GM19023 (cell line): Measurements from ENCODE around the gene ABHD12B.
"Not testable (repeated sequence)": the region's sequence is repeated elsewhere in the genome, so short reads cannot be mapped to it uniquely, and the experiment has no call there.

Source experiments
- ATAC-seq: cut with Tn5 transposase; IDR thresholded peaks from one replicate; pipeline ENCODE4 v1.9.1; 2021; ENCODE audit warnings: mild to moderate bottlenecking, moderate library complexity; ENCODE audit not compliant: unreplicated experiment

ABHD12B gene

DNA sequence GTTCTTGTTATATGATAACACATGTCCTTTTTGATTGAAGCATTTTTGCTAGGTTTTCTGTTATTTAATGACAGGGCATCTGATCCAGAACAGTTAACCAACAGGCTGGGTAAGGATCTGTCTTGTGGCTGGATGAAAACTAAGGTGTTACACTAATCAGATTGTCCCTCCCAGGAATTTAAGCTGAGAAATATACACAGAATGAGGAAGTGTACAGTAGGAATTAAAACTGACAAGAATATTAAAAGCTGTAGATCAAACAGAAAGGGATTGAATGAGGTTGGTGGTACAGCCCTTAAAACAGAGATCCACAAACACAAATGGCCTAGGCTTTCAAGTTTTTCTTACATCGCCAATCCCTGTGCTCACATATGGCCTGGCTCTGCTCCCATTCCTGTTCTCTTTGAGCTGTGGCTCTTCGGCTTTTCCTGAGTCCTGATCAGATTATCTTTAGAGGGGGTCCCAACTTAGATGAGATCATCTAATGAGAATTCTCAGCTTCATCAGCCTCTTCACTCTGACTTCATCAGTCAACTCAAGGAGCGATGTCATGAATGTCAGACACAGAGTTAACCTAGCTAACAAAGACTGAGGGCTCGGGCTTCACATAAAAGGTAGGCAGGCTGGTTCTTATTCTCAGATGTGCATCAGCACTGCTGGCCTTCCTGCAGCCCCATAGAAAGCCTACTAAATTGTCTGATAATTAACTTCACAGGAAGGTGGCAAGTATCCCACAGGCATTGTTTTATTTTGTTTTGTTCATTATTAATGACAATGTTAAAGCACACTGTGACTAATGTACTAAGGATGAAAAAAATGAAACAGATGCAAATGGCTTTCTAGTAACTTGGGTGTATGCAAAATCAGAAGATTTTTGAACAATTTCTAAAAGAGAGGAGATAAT is 61.0 kb downstream of the ABHD12B start:
- no peak for ATAC-seq

DNA sequence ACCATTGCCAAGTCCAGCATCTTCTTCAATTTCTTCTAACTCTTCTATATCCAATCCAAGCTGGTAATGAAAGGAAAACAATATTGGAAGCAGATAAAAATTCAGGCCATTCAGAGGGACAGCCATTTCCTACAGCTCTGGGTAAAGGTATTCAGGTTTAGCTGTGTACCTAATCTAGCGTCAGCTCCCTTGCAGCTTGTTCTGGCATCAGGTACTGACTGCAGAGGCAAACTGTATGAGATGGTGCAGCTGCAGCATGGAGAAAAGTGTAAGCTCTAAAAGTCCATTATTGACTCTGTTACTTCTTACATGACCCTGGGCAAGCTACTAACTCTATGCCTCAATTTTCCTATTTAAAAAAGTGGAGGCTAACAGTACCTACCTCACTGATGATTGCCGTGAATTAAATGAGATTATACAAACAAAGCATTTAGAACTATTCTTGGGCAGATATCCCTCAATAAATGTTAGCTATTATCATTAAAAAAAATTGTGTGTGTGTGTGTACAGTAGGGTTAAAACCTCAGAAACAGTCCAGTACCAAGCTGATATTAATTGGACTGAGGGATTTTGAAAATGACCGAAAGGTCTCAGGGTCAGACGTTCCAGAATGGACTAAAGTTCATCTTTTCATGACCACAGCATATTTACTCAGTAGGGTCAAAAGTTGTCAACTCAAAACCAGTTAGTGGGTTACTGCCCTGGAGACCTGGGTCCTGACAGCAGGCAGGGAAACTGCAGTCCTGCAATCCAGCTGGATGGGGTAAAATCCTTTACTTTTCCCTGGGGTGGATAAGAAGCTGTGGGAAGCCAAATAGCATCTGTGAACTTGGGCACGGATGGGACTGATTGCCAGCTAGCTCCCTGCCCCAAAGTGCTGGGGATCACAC is 63.5 kb downstream of the ABHD12B start:
- ATAC-seq, result no peak

DNA sequence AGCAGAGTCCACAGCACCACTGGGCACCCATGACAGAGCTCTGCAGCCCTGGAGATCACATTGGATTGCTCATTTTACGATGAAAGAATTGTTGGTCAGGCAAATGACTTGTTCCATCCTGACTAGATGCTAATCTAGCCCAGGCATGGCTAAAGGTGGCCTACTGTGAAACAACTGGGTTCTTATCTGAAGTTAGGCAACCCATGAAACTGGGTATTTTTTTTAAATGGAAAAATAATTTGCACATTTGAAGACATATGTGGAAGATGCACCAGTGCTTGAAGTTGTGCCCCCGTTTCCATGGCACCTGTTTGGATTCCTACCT is 64.1 kb downstream of the ABHD12B start:
- ATAC-seq, result no peak

DNA sequence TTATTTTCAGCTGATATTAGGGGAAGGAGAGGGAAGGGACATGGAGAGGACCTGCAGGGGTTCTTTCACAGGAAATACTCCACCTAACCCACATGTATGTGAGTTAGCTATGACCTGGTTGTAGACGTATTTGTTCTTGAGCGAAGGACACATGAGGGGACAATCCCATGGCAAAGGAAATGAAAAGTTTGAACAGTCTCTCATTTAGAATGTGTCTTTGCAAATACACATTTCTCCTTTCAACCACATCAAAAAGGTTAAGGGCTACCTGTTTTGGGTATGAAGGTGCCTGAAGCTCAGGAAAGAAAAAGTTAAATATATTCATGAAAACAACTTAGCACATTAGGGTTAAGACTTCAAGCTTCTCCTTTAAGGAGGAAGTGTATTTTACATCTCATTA is 65.0 kb downstream of the ABHD12B start:
- no peak for ATAC-seq

DNA sequence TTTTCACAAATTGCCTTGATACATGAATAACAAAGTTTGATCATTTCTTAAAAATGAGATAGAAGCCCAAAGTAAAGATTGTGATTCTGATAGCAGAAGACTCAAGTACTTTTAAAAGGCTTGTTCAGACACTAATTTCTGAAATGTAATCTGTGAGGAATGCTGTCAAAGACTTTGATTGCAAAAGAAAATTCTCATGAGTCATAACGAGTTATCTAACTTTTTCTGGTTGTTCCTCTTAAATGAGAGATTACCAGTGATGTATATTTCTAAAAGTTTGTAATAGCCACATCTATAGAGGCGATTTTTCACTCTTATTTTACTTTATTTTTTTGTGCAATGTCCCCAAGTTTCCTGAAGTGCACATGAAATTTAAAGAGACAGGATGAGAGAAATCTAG is 65.5 kb downstream of the ABHD12B start:
- no peak for ATAC-seq

DNA sequence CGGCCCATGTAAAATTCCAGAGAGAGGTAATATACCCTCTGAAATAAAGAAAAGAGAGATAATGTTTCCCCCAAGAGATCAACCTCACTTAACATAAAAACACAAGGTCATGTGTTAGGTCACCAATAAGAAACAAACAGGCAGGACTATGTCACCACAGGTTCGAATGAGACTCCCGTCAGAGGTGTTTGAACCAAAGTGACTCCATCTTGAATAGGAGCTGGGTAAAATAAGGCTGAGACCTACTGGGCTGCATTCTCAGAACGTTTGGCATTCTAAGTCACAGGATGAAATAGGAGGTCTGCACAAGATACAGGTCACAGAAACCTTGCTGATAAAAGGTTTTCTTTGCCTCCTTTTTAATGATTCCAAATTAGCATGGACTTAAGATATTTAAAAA is 65.9 kb downstream of the ABHD12B start:
- ATAC-seq, result no peak

DNA sequence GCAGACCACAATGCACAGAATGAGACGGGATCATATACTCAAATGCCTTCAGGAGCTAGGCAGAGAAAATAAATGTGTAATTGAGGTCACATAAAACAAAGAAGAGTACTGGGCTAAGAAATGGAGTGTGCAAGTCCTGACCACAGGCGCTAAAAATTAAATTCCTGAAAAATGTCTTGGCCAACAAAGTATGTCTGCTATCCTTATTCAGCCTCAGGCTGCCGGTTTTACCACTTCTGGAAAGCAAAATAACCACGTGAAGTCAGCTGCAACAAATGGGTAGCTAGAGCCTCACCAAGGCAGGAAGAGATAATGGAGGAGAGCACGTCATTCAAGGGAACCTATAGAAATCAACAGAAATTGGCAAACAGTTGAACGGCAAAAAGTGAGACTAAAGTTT is 69.3 kb downstream of the ABHD12B start:
- ATAC-seq, result no peak

DNA sequence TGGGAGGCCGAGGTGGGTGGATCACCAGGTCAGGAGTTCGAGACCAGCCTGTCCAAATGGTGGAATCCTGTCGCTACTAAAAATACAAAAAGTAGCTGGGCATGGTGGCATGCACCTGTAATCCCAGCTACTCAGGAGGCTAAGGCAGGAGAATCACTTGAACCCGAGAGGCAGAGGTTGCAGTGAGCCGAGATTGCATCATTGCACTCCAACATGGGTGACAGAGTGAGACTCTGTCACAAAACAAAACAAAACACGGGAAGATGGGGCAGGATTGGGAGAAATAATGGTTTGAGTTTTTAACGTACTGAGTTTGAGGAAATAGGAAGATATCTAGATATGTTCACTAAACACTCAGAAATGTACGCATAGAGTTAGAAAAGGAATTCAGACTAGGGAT is 69.8 kb downstream of the ABHD12B start:
- ATAC-seq, result not testable (repeated sequence)

DNA sequence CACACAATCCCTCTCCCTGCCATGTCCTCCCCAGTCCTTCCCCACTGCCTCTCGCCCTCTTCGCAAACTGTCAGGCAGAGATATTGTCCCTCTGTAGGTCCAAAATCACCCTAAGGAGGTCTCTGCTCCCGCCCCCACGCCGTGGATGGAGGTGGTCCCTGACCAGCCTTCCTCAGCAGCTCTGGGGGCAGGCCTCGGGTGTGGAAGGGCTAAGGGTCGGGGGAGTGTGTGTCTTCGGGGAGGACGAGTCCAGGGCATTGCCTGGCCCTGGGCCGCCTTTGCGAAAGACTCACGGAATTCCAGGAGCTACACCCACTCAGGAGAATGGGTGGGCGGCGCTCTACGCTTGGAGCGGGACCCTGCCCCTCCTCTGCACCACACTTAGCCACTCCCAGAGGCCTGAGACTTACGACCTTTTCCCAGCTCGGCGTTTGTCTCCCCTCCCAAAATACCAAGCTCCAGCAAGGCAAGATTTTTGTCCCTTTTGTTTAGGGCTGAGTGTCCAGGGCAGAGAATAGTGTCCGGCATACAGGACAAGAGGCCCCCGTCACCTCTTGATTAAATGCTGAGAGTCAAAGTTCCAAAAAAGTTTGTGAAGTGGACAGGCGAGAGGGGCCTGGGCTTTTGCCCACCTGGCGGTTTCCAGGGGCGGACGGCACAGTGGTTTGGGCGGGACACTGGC is 71.5 kb downstream of the ABHD12B start:
- ATAC-seq, result no peak

DNA sequence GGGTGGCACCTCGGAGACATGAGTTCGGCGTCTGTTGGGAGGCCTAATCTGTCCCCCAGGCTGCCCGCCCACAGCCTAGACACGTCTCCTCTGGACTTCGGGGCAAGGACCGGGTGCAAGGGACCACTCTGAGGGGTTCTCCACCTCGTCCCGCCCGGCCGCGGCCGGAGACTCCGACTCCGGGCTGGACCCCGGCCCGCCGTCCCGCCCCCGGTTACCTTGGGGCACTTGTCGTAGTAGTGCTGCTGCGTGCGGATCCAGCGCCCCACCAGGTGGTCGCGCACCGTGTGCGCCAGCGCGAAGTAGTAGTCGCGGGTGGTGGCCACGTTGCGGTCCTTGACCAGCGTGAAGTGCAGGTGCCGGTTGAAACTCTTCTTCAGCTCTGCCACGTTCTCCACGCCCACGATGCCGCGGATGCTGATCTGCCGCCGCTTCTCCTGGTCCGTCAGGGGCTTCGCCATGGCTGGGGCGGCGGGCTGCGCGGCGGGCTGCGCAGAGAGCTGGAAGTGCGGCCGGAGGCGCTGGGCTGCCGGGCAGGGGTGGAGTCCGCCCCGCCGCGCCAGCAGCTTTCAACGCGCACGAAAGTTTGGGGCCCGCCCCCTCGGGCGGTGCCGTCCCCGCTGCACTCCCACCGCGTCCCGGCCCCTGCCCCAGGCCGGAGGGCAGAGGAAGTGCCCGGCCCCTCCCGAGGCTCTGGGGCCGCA is 72.2 kb downstream of the ABHD12B start, which contains the start of gene PYGL:
Gene PYGL, minus strand, starts transcription at position 541 of the 704 bp plus-strand sequence. Its CDS starts 80 bp downstream, at position 461.
- ATAC-seq, result peak; percentile 75

DNA sequence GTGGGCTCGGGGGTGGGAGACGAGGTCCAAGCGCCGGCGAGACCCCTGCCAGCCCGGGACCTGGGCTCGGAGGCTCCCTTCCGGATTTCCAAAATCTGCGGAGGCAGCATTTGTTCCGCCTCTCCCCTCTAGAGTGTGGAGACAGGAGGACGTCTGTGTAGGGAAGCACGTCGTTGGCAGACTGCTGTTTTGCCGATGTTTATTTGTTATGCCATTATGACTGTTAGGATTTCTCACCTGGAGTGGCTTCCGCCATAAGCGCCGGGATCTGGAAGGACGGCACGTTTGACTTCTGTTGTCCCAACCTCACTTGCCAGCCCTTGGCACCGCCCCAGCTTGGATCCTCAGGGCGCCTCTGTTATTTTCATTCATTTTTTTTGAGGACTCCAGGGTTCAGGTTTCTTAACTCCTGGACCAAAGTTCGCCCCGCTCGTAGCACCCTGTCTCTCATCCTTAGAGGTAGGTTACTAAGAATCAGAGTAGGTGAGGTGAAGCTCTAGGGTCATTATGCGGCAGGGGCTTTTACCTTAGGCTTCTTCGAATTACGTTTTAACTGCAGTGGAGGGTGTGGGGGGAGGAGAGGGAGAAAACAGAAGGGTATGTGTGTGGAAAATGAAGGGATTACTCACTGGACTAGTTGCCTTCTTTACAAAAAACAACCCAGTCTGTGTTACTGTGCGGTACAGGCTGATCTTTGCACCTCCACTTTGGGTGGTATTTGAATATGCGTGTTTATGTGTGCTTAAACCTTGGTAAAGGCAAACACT is 73.0 kb downstream of the ABHD12B start:
- peak; percentile 6 for ATAC-seq

DNA sequence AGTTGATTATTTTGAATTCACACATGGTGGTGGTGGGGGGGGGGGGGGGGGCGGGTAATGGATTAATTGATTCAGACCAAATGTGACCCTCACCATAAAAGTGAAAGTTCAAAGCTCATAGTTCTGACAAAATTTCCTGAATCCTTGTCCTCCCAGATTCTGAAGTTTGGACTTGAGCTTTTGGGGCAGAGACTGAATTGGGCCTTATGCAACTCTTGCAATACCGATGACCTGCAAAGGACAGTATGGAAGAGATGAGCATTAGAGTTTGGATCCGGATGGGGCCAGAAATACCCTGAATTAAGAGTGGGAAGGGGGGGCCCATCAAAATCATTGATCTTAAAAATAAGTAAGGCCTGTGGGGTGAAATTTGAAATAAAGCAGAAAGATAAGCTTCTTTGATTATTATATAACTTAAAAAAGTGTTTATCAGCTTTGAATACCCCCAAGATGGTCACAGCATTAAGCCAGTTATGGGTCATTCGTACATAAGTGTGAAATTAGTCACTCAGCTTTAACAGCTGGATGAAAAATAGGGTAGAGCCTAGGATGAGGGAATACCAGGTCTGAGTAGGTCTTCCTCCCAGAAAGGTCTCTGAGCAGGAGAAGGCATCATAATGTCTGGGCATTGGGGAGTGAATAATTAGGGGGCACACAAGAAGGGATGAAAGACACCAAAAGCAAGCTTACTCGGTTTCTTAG is 74.5 kb downstream of the ABHD12B start:
- ATAC-seq, result no peak

DNA sequence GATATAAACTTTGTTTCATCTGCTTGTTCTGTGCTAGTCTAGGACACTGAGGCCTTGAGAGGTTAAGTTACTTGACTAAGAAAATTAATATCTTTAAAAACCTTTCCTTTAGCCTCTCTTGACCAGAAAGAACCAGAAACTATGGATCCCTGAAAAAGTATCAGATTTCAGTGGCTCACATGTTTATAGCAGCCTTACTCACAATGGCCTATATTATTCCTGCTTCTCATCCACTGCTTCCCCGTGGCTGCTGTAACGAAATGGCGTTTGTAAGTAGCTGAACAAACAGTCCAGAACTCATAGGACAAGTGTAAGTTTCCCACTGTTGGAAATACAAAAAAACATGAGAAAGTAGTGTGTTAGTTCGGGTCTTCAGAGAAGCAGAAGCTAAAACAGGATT is 75.6 kb downstream of the ABHD12B start:
- no peak for ATAC-seq

DNA sequence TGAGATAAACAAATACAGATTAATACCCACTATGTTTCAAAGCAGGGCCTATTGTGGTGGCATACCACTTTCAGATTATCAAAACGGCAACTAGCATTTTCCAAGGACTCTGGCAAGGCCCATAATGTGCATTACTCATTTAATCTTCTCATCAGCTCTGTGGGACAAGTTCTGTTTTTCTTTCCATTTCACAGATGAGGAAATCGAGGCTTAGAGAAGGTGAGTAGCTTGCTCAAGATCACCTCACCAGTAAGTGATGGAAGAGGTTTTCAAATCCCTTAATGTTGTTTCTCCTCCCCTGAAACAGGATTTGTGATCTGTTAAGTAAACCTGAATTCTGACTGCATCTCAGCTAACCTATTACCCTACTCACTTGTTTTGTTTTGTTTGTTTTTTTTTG is 76.4 kb downstream of the ABHD12B start:
- no peak for ATAC-seq

DNA sequence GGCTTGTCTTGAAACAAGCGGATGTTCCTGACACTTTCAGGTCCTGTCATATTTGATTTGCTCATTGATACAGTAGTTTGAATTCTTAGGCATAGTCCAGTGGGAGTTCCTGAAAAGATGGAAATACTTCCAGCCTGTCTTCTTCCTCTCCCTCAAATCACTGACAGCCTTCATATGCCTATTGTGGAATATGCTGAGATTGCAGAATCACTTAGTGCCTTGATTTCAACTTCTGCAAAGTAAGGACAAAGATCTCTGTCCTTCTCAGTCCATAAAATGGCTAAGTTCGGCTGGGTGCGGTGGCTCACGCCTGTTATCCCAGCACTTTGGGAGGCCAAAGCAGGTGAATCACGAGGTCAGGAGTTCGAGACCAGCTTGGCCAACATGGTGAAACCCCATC is 79.2 kb downstream of the ABHD12B start:
- ATAC-seq, result no peak

DNA sequence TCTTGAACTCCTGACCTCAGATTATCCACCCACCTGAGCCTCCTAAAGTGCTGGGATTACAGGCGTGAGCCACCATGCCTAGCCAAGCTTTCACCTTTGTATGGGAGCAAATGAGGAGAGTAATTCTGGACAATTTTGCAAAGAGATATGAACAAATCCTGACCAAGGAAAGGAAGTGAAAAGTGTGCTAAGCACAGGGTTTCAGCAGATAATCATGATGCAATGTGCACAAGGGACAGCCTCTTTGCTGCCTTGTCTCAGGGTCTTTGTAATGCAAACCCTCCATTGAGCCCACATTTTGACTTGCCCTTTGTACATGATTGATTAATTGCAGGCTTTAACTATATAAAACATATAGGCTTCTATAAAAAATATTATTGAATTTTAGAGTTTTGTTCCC is 81.6 kb downstream of the ABHD12B start:
- no peak for ATAC-seq
